Muscle layer of colon (tissue), 2 donors: ENCODE data around the gene PTPN5.
"Not testable (repeated sequence)": the region's sequence is repeated elsewhere in the genome, so short reads cannot be mapped to it uniquely, and the experiment has no call there.

Source experiments
- H3K27ac ChIP-seq: one replicate; pipeline ENCODE4 v1.7.0; 2013; ENCODE audit warnings: low read depth, mild to moderate bottlenecking, low read length, moderate library complexity
- H3K27me3 ChIP-seq, 2 donors: one replicate each; pipeline ENCODE4 v1.7.0; 2013; ENCODE audit warnings: low read length in 2 of 2, mild to moderate bottlenecking in 2 of 2; ENCODE audit not compliant: insufficient read depth in 2 of 2, control insufficient read depth in 1 of 2
- H3K36me3 ChIP-seq: one replicate; pipeline ENCODE4 v1.7.0; 2013; ENCODE audit warnings: mild to moderate bottlenecking, low read length; ENCODE audit not compliant: insufficient read depth
- H3K4me1 ChIP-seq: one replicate; pipeline ENCODE4 v1.7.0; 2013; ENCODE audit warnings: mild to moderate bottlenecking, low read length; ENCODE audit not compliant: insufficient read depth
- H3K4me3 ChIP-seq, 2 donors: one replicate each; pipeline ENCODE4 v1.7.0; 2013; ENCODE audit warnings: low read length in 2 of 2, low read depth in 1 of 2, mild to moderate bottlenecking in 1 of 2, moderate library complexity in 1 of 2
- H3K9ac ChIP-seq: one replicate; pipeline ENCODE4 v1.7.0; 2013; ENCODE audit warnings: low read length
- H3K9me3 ChIP-seq: one replicate; pipeline ENCODE4 v1.7.0; 2013; ENCODE audit warnings: mild to moderate bottlenecking, low read length
- donor health status: abdominal sarcoma.
- donor health status: Adenocarcinoma of cecum.

PTPN5 gene

DNA sequence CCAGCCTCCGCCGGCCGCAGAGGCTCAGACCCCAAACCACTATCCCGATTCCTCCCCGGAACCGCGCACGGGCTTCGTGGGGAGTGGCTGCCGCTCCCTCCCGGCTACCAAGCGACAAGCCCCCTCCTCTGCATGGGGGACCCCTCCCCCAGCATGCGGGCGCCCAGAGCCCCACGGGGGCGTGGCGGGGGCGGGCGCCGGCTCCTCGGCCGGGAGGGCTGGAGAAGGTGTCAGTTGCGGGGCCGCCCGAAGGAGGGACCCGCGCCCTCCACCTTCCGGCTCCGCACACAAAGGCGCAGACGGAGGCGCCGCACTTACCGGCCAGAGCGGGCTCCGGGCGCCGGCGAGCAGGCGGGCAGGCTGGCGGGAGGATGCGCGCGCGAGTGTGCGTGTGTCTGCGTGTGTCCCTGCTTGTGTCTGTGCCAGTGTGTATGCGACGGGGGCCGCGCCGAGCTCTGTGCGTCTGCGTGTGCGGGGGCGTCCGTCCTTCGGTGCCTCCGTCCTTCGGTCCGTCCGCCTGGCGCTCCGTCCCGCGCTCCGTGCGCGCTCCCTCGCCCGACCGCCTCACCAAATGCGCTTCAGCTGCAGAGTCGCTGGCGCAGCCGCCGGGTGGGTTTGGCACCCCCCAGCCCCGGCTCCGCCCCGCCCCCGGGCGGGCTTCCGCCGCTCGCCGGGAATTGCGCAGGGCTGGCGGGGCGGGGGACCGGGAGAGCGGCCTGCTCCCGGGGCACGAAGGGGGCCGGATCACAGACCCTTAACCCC lies at the start of gene PTPN5:
Gene PTPN5, minus strand, starts transcription at position 592 of the 762 bp plus-strand sequence. CDS start 19,840 bp downstream, outside the sequence.
- Histone ChIP-seq H3K9ac (no peak within 1 kb of the TSS), H3K4me3 (no peak within 1 kb of the TSS), H3K36me3 (no peaks in the 10 kb centered on the region), H3K27ac (no peak within 1 kb of the TSS), H3K9me3 (no peaks in the 10 kb centered on the region), H3K4me1 (no peaks in the 10 kb centered on the region), H3K27me3 (peaks cover 0 to 26% of the 10 kb centered on the region in 2 donors)

DNA sequence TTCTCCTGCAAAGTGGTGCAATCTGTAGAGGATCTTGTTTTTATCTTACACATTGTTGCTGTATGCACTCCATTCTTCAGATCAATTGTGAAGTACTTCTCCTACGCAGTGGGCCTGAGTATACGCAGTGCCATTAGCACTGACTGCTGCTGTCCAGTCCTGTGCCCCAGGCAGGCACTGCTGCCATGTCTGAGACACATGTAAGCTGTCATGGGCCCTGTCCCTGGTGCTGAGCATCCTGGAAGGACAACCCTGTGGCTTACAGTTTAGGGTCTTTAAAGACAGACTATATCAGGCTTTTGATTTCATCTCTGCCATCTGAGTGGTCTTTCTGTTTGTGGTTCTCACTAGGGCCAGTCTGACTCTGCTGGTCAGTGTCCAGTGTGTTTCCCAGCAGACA lies 44.8 kb upstream of the PTPN5 start:
- Histone ChIP-seq H3K9me3 (no peaks in the 10 kb centered on the region), H3K4me3 (no peak overlapping the region), H3K27me3 (no peaks in the 10 kb centered on the region), H3K9ac (no peak overlapping the region), H3K36me3 (no peaks in the 10 kb centered on the region), H3K27ac (no peak overlapping the region), H3K4me1 (no peaks in the 10 kb centered on the region)

DNA sequence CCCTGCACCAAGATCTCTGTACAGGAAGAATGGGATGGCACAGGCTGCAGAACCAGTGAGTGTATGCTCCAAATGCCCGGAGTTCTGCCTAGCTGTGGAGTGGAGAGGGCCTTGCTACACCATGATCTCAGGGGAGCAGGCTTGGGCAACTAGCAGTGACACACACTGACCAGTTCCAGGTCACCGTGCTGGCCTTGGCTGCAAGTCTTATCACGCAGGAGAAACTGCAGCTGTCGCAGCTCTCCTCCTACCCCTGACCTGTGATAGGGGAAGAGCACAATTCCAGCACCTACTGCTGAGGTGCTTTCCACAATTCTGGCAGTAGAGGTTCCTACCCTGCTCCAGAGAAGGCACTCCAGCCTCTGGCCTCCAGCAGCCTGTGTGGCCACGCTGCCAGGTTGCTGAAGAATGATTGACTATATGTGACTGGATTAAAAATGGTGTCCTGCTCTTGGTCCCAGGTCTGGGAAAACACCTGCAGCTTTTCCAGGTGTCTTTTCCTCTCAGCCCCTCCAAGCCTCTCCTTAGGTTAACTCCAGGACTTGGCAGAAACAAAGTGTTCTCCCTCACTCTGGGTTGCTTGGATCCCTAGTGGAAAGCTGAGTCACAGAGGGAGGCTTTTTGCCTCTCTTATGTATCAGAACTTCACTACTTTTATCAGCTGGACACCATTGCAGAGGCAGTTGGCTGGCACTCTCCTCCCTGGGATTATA lies 43.3 kb upstream of the PTPN5 start:
- Histone ChIP-seq H3K27ac (no peak overlapping the region), H3K9ac (no peak overlapping the region)

DNA sequence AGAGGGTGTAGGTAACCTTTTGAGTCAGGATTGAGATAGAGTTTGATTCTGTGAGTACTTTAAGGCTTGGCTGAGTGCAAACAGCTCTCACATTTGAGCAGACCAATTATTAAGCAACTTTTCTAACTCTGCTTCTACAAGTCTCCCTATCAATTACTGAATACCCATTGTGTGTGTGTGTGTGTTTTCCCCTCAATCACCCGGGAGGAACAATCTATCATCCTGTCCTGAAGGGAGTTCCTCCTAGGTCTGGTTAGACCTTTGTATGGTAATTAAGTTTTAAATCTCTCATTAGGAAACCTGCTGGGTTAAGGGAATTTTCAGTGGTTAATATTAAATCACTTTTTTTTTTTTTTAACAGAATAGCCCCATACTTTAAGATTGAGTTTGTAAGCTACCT lies 28.6 kb upstream of the PTPN5 start:
- H3K27me3 ChIP-seq, H3K4me1 ChIP-seq: not testable (repeated sequence)

More for the DNA sequence above, 43.3 kb upstream of the PTPN5 start:
- Histone ChIP-seq H3K36me3 (no peaks in the 10 kb centered on the region), H3K4me3 (no peak overlapping the region), H3K27me3 (no peaks in the 10 kb centered on the region), H3K4me1 (no peaks in the 10 kb centered on the region), H3K9me3 (no peaks in the 10 kb centered on the region)

DNA sequence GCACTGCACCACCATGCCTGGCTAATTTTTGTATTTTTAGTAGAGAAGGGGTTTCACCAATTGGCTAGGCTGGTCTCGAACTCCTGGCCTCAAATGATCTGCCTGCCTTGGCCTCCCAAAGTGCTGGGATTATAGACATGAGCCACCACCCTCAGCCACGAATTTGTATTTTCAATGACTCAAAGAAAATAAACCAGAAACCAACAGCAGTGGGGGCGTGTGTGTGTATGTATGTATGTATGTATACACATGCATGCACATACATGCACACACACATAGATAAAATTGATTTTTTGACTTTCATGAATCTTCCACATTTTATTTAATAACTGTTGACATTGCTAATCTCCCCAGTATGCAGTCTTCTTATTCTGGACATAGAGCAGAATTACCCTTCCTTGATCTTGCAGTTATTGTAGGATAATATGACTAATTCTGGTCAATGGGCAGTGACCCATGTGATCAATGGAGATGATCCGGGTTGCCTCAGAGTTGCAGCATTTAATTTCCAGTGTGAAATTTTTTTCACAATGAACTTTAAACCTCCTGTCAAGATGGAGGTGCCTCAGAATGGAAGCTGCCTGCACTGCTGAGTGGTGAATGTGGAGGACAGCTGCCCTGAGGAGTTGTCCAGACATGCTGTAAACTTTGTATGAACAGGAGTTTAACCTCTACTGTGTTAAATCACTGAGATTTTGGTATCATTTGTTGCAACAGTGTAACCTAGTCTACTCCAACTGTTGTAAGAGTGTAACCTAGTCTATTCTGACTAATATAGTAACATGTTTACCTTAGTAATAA lies 12.8 kb upstream of the PTPN5 start:
- no peaks in the 10 kb centered on the region for H3K4me1 ChIP-seq
- H3K27ac ChIP-seq: no peak overlapping the region
- H3K9ac ChIP-seq: no peak overlapping the region
- no peak overlapping the region for H3K4me3 ChIP-seq
- H3K36me3 ChIP-seq: no peaks in the 10 kb centered on the region
- no peaks in the 10 kb centered on the region for H3K9me3 ChIP-seq
- H3K27me3 ChIP-seq: no peaks in the 10 kb centered on the region

More for the DNA sequence above, 28.6 kb upstream of the PTPN5 start:
- H3K27ac ChIP-seq, H3K4me3 ChIP-seq, H3K9ac ChIP-seq, H3K36me3 ChIP-seq, H3K9me3 ChIP-seq: not testable (repeated sequence)

DNA sequence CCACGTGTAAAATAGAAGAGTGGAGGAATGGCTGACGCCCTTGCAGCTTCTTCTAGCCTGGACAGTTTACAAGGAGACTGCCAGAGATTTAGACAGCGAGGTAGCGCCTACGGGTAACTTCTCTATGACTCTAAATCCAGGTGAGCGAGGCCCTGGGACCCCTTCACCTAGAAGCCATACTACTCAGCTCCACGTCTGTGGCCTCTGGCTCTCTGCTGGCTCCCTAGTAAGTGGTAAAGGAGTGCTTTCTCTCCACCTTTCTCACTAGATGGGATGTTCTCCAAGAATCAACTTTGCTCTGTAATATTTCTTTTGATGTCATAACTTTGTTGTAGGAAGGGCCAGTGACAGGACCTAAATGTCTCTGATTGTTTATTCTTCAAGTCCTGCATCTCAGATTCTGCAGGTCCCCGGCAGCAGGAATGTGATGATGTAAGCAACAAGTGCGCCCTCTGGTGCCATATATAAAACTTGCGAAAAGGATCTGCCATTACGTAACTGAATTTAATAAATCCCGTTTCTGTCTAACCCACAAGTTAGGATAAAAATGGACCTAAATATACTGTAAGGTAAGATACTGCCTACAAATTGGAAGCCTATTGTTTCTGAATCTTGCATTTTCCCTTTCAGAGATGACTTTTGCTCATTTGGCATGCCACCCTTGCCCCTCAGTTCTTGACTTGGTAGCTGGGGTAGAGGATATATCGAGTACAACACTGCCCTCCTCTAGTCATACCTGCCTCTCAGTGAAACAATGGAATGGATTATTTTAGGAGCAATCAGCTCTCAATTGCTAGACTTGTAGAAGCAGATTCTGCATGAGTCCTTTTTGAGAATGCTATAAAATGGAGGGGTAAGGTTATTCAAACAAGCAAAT lies 11.0 kb upstream of the PTPN5 start:
- no peaks in the 10 kb centered on the region for H3K27me3 ChIP-seq
- no peaks in the 10 kb centered on the region for H3K36me3 ChIP-seq
- H3K9me3 ChIP-seq: no peaks in the 10 kb centered on the region
- no peak overlapping the region for H3K27ac ChIP-seq
- no peak overlapping the region for H3K9ac ChIP-seq
- H3K4me1 ChIP-seq: no peaks in the 10 kb centered on the region
- no peak overlapping the region for H3K4me3 ChIP-seq

DNA sequence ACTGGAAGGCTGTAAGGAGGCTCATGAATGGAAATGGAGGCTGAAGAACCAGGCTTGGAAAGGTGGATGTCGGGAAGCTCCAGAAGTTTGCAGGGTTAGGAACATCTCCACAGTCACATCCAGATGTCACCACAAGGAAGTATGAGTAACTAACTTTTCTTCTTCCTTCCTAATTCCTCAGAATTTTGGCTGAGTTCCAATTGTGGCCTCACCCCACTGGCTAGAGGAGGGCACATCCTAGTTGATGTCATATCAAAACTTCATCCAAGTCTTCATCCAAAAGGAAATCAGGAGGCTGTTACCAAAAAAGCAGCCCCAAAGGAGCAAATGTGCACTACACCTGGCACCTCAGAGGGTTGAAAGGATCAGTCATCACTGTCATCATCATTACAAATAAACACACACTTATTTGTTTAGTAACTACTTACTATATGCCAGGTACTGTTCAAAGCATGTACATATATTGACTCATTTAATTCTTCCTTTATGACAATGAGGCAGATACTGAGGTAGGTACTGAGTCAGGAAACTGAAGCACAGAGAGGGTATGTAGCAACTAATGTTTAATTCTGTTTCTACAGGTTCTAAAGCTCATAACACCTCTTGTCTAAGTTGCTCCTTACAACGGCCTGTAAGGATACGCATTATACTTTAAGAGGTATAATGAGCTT lies 7.3 kb upstream of the PTPN5 start:
- Histone ChIP-seq H3K4me1 (no peaks in the 10 kb centered on the region), H3K4me3 (no peak overlapping the region), H3K27me3 (no peaks in the 10 kb centered on the region), H3K27ac (no peak overlapping the region), H3K9ac (no peak overlapping the region), H3K9me3 (no peaks in the 10 kb centered on the region), H3K36me3 (no peaks in the 10 kb centered on the region)

DNA sequence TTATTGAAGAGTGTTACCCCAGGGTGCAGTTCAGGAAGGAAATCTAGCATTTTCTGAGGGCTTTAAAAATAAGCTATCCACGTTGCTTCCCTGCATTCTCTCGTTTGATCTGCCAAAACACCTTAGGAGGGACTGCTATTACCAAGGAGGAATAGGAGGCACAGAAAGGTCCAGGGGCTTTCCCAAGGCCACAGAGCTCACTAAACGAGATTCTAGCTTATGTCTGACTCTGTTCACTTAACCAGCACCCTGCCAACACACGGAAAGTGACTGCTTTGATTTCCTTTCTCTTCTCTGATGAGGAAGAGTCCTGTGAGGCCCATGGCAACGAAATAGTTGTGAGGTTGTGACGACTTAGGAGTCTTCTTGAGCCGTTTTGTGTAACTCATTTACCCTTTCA lies 3.4 kb upstream of the PTPN5 start:
- Histone ChIP-seq H3K4me3 (no peak overlapping the region), H3K9ac (no peak overlapping the region), H3K4me1 (no peaks in the 10 kb centered on the region), H3K36me3 (no peaks in the 10 kb centered on the region), H3K27ac (no peak overlapping the region), H3K9me3 (no peaks in the 10 kb centered on the region), H3K27me3 (peaks cover 0 to 26% of the 10 kb centered on the region in 2 donors)

DNA sequence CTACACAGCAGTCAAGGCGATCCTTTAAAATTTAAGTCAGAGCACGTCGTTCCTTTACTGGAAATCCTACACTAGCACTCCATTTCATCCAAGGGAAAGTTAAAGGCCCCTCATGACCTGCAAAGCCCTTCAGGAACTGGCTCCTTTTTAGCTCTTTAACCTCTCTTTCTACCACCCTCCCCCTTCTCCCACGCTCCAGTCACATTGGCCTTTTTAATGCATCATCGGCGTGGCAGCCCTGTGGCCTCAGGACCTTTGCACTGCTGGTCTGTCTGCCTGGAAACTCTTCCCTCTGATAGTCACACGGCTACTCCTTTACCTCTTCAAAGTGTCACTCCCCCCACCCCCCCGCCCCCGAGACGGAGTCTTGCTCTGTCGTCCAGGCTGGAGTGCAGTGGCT lies 1.2 kb upstream of the PTPN5 start:
- Histone ChIP-seq H3K27ac (no peak overlapping the region), H3K4me1 (no peaks in the 10 kb centered on the region), H3K36me3 (no peaks in the 10 kb centered on the region), H3K9ac (no peak overlapping the region), H3K4me3 (no peak overlapping the region), H3K9me3 (no peaks in the 10 kb centered on the region), H3K27me3 (peaks cover 0 to 26% of the 10 kb centered on the region in 2 donors)

DNA sequence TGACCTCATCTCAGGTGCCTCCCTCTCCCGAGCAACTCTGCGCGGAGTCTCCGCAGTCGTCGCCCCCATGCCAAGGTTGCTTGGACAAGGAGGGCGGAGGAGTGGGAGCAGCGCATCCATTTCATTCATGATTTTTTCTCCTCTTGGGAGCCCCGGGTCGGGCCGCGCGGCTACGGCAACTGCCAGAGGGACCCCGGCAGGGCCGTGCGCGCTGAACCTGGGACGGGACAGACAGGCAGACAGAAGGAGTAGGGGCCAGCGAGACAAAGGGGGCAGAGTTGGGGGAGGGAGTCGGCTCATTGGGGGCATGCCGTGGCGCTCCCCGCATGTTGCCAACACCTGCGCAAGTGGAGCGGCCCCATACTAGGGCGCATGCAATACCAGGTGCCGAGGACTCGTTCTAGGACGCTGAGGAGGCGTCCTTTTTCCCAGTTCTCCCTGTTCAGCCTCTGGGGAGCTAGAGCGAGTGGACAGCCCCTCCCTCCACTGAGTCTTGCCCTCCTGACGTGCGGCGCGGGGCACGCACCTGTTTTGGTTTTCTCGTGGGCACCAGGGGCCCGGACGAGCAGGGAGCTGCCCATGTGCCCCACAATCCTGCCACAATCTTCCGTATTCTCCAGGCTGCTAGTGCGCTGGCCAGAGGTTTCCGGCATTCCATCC lies 501 bp upstream of the PTPN5 start:
- Histone ChIP-seq H3K9me3 (no peaks in the 10 kb centered on the region), H3K27me3 (peaks cover 0 to 26% of the 10 kb centered on the region in 2 donors), H3K4me3 (no peak overlapping the region), H3K4me1 (no peaks in the 10 kb centered on the region), H3K36me3 (no peaks in the 10 kb centered on the region), H3K27ac (no peak overlapping the region), H3K9ac (no peak overlapping the region)
